Prostate gland (tissue), 2 donors: Measurements from ENCODE around the gene SH3PXD2B.
"Not testable (repeated sequence)": the region's sequence is repeated elsewhere in the genome, so short reads cannot be mapped to it uniquely, and the experiment has no call there.

Experiments
- POLR2A ChIP-seq: fragments of 450-650 bp; IDR thresholded peaks from one replicate; pipeline ENCODE4 v1.6.1; 2016; ENCODE audit warnings: antibody characterized with exemption, mild to moderate bottlenecking
- POLR2AphosphoS5 ChIP-seq: sonication (generic); formaldehyde crosslinking; IDR thresholded peaks from one replicate; pipeline ENCODE4 v1.6.1; 2017; ENCODE audit warnings: antibody characterized with exemption
- TF ChIP-seq, protein P1 (sequence below), 4 experiments: fragments of 200-600 bp in 2 of 4; fragments of 450-650 bp in 2 of 4; sonication (generic) in 2 of 4; IDR thresholded peaks; 1 replicate in 3 of 4; 2 replicates in 1 of 4; pipeline ENCODE4 v1.5.1; 2016 to 2019; ENCODE audit warnings: antibody characterized with exemption in 4 of 4, mild to moderate bottlenecking in 2 of 4, moderate library complexity in 2 of 4

- TF ChIP-seq, protein P1, sequence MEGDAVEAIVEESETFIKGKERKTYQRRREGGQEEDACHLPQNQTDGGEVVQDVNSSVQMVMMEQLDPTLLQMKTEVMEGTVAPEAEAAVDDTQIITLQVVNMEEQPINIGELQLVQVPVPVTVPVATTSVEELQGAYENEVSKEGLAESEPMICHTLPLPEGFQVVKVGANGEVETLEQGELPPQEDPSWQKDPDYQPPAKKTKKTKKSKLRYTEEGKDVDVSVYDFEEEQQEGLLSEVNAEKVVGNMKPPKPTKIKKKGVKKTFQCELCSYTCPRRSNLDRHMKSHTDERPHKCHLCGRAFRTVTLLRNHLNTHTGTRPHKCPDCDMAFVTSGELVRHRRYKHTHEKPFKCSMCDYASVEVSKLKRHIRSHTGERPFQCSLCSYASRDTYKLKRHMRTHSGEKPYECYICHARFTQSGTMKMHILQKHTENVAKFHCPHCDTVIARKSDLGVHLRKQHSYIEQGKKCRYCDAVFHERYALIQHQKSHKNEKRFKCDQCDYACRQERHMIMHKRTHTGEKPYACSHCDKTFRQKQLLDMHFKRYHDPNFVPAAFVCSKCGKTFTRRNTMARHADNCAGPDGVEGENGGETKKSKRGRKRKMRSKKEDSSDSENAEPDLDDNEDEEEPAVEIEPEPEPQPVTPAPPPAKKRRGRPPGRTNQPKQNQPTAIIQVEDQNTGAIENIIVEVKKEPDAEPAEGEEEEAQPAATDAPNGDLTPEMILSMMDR (IDR thresholded peaks at IDR 0.05): not testable (repeated sequence)
- not testable (repeated sequence) for TF ChIP-seq POLR2AphosphoS5, POLR2A
Observed at GRCh38 chr5:172398645-172399044, 55.7 kb downstream of the SH3PXD2B start.
